OCI-LY3 (cell line): ENCODE measurements around the gene ATP6V1G1.

Experiments
- CTCF ChIP-seq: fragments of 200-600, 300-600 bp; sonication (generic); IDR thresholded peaks from 2 replicates; pipeline ENCODE4 v1.5.1; 2014; ENCODE audit warnings: antibody characterized with exemption, low read length, low read depth
- EZH2phosphoT487 ChIP-seq: fragments of 200-600 bp; shearing (Covaris generic); IDR thresholded peaks from 2 replicates; pipeline ENCODE4 v1.6.1; 2018; ENCODE audit warnings: antibody characterized with exemption, mixed run types, low read depth

GRCh38 chr9:114580609-114581193, 6.9 kb upstream of the ATP6V1G1 start:
- TF ChIP-seq CTCF (no peak), EZH2phosphoT487 (no peak)
